Endodermal cell (in vitro differentiated cells): Measurements from ENCODE around the gene ATP6V1G1. TPM values are rescaled to one million over a fixed set of nuclear protein-coding genes. Genes with fewer than 3 reads are reported as not detected.

Source experiments
- DNase-seq: peaks from one replicate; pipeline ENCODE4 v3.0.0-alpha.2; 2017
- H3K27ac ChIP-seq: 2 replicates; pipeline ENCODE4 v1.5.1; 2013; ENCODE audit warnings: mild to moderate bottlenecking, low read depth, low read length, moderate library complexity
- H3K27me3 ChIP-seq: 2 replicates; pipeline ENCODE4 v1.6.1; 2013; ENCODE audit warnings: mild to moderate bottlenecking, low read length, moderate library complexity; ENCODE audit not compliant: insufficient read depth, control insufficient read depth, poor library complexity, severe bottlenecking
- H3K36me3 ChIP-seq: 2 replicates; pipeline ENCODE4 v1.7.0; 2013; ENCODE audit warnings: mild to moderate bottlenecking, low read length, moderate library complexity; ENCODE audit not compliant: control insufficient read depth, insufficient read depth
- H3K4me1 ChIP-seq: one replicate; pipeline ENCODE4 v1.7.0; 2013; ENCODE audit warnings: low read length; ENCODE audit not compliant: control insufficient read depth, insufficient read depth
- H3K4me3 ChIP-seq: 2 replicates; pipeline ENCODE4 v1.5.1; 2013; ENCODE audit warnings: mild to moderate bottlenecking, low read length, moderate library complexity
- H3K9ac ChIP-seq: 2 replicates; pipeline ENCODE4 v1.6.1; 2013; ENCODE audit warnings: mild to moderate bottlenecking, low read length, moderate library complexity; ENCODE audit not compliant: poor library complexity, severe bottlenecking; ENCODE audit errors: extremely low read depth
- H3K9me3 ChIP-seq: 2 replicates; pipeline ENCODE4 v1.6.1; 2013; ENCODE audit warnings: mild to moderate bottlenecking, low read length, moderate library complexity; ENCODE audit not compliant: control insufficient read depth
- H3K27ac Mint-ChIP-seq: 2 replicates; pipeline ENCODE4 v1.8.0; 2020; ENCODE audit warnings: mixed read lengths
- H3K27me3 Mint-ChIP-seq: 2 replicates; pipeline ENCODE4 v1.8.0; 2021; ENCODE audit warnings: mild to moderate bottlenecking, mixed read lengths; ENCODE audit not compliant: insufficient read depth
- H3K36me3 Mint-ChIP-seq: 2 replicates; pipeline ENCODE4 v1.8.0; 2020; ENCODE audit warnings: low read depth, mixed read lengths
- H3K4me1 Mint-ChIP-seq: 2 replicates; pipeline ENCODE4 v1.8.0; 2020; ENCODE audit warnings: mixed read lengths
- H3K4me3 Mint-ChIP-seq: 2 replicates; pipeline ENCODE4 v1.8.0; 2020; ENCODE audit warnings: mild to moderate bottlenecking, moderate library complexity, mixed read lengths
- H3K9me3 Mint-ChIP-seq: 2 replicates; pipeline ENCODE4 v1.8.0; 2020; ENCODE audit warnings: mild to moderate bottlenecking, mixed read lengths
- WGBS, 2 experiments: methylation state at CpG; one replicate each; pipeline versions ENCODE4 v1.1.5 to v1.1.7; 2013; ENCODE audit warnings: missing lambda C conversion rate in 2 of 2, mixed read lengths in 1 of 2; ENCODE audit not compliant: insufficient coverage in 1 of 2, insufficient read length in 1 of 2; 5-methylcytosine and 5-hydroxymethylcytosine counted together
- total RNA-seq, 2 donors: library from RNA; stranded (reverse); fragmentation: NEBNext Ultra II Directional in 1 of 2; extraction: Animal tissue kit (Norgen Biotek cat#: 25700) in 1 of 2; gene quantifications; 2 replicates in 1 of 2; 3 replicates in 1 of 2; pipeline ENCODE4 v1.2.1, GENCODE V29; 2021
- TF ChIP-seq, protein P1 (sequence below): fragments of 200-600 bp; sonication (generic); conservative IDR thresholded peaks from 2 replicates; pipeline ENCODE4 v1.5.0; 2021; ENCODE audit warnings: antibody characterized with exemption, mild to moderate bottlenecking

ATP6V1G1 gene
- total RNA-seq, 2 donors from 2014 or later, result 123 TPM

DNA sequence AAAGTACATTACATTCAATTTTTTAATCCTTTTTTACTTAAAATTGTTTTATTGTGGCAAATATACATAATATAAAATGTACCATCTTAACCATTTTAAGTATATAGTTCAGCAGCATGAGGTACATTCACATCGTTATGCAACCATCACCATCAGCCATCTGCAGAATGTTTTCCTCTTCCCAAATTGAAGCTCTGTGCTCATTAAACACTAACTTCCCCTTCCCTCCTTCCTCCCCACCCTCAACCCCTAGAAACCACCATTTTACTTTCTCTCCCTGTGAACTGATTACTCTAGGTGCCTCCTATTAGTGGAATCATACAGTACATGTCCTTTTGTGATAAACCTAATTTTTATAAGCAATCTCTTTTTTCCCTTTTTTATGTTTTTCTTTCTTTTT lies 54.4 kb downstream of the ATP6V1G1 start:
- H3K27me3 ChIP-seq, result no peaks in the 10 kb centered on the region
- H3K9me3 ChIP-seq, result peaks cover 6% of the 10 kb centered on the region
- no peaks in the 10 kb centered on the region for H3K9me3 Mint-ChIP-seq
- peaks cover 16% of the 10 kb centered on the region for H3K36me3 ChIP-seq
- no peak overlapping the region for H3K4me3 Mint-ChIP-seq
- H3K27ac Mint-ChIP-seq, result no peak overlapping the region
- H3K4me1 Mint-ChIP-seq, result no peaks in the 10 kb centered on the region
- no peaks in the 10 kb centered on the region for H3K27me3 Mint-ChIP-seq
- H3K27ac ChIP-seq, result no peak overlapping the region
- H3K4me3 ChIP-seq, result no peak overlapping the region
- TF ChIP-seq, protein P1, sequence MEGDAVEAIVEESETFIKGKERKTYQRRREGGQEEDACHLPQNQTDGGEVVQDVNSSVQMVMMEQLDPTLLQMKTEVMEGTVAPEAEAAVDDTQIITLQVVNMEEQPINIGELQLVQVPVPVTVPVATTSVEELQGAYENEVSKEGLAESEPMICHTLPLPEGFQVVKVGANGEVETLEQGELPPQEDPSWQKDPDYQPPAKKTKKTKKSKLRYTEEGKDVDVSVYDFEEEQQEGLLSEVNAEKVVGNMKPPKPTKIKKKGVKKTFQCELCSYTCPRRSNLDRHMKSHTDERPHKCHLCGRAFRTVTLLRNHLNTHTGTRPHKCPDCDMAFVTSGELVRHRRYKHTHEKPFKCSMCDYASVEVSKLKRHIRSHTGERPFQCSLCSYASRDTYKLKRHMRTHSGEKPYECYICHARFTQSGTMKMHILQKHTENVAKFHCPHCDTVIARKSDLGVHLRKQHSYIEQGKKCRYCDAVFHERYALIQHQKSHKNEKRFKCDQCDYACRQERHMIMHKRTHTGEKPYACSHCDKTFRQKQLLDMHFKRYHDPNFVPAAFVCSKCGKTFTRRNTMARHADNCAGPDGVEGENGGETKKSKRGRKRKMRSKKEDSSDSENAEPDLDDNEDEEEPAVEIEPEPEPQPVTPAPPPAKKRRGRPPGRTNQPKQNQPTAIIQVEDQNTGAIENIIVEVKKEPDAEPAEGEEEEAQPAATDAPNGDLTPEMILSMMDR, result no peak
- no peak for DNase-seq
- no peaks in the 10 kb centered on the region for H3K4me1 ChIP-seq
- no peak overlapping the region for H3K9ac ChIP-seq
- peaks cover 36% of the 10 kb centered on the region for H3K36me3 Mint-ChIP-seq
- 92 to 100% methylated on average over 1 of the region's 1 CpG for WGBS, 2 experiments

DNA sequence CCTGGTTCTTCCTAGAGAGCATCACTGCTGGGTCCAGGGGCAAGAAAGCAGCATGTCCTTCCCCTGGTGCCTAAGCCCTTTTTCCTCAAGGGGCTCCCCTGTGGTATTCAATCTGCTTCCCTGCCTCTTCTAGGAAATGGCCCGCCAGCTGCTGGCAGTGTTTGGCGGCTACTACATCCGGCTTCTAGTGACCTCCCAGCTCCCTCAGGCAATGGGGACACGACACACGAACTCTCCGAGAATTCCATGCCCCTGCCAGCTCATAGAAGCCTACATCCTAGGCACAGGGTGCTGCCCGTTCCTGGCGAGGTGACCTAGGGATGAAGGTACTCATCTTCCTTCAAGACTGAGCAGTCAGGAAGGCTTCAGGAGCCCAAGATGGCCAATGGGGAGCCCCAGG lies 55.4 kb downstream of the ATP6V1G1 start:
- no peak overlapping the region for H3K27ac ChIP-seq
- H3K4me1 Mint-ChIP-seq, result no peaks in the 10 kb centered on the region
- no peaks in the 10 kb centered on the region for H3K27me3 Mint-ChIP-seq
- H3K27me3 ChIP-seq, result no peaks in the 10 kb centered on the region
- H3K36me3 Mint-ChIP-seq, result peaks cover 38% of the 10 kb centered on the region
- 93 to 94% methylated on average over 8 of the region's 8 CpGs for WGBS, 2 experiments
- no peaks in the 10 kb centered on the region for H3K4me1 ChIP-seq
- DNase-seq, result no peak
- H3K36me3 ChIP-seq, result peaks cover 19% of the 10 kb centered on the region
- peaks cover 13% of the 10 kb centered on the region for H3K9me3 ChIP-seq
- no peak overlapping the region for H3K4me3 Mint-ChIP-seq
- TF ChIP-seq, protein P1, result no peak
- peaks cover 4% of the 10 kb centered on the region for H3K9me3 Mint-ChIP-seq
- no peak overlapping the region for H3K4me3 ChIP-seq
- H3K27ac Mint-ChIP-seq, result no peak overlapping the region
- H3K9ac ChIP-seq, result no peak overlapping the region

DNA sequence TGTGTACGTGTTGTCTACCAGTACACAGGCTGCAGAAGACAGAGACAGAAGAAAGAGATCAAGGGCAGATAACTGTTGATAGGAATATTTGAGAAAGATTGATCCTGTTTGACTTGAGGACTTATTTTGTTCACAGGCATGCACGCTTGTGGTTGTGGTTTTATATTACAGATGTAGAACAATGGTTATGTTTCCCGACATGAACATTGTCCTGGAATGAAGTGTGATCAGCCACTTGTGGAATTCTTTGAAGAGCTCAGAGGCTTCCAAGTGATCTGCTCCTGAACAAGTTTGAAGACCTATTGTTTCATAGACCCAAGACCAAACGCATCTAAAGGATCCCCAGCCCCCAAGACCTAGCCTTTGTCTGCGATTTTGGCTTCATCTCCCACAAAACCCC lies 56.3 kb downstream of the ATP6V1G1 start:
- Histone ChIP-seq H3K4me1 (no peaks in the 10 kb centered on the region), H3K27ac (no peak overlapping the region), H3K9me3 (peaks cover 13% of the 10 kb centered on the region), H3K36me3 (peaks cover 19% of the 10 kb centered on the region), H3K9ac (no peak overlapping the region), H3K4me3 (no peak overlapping the region), H3K27me3 (no peaks in the 10 kb centered on the region)
- Mint-ChIP-seq H3K27ac (no peak overlapping the region), H3K27me3 (no peaks in the 10 kb centered on the region), H3K4me1 (no peaks in the 10 kb centered on the region), H3K36me3 (peaks cover 38% of the 10 kb centered on the region), H3K9me3 (peaks cover 4% of the 10 kb centered on the region), H3K4me3 (no peak overlapping the region)
- no peak for DNase-seq
- TF ChIP-seq, protein P1, result no peak
- WGBS, 2 experiments, result 94 to 95% methylated on average over 4 to 5 of the region's 5 CpGs

Other genes starting within 250 kb of the ATP6V1G1 start
- gene AKNA, start 199.8 kb upstream of the ATP6V1G1 start, total RNA-seq, result 10 to 100 TPM; 12.2 to 15.4 TPM
- gene WHRN, start 82.3 kb upstream of the ATP6V1G1 start, total RNA-seq, result 10 to 100 TPM in 1 of 2 donors, 1 to 10 TPM in 1; 7.0 to 12.8 TPM
- gene TMEM268, start 23.5 kb downstream of the ATP6V1G1 start, total RNA-seq, result 1 to 10 TPM; 6.8 to 8.2 TPM
- not detected for gene TEX53, start 70.0 kb downstream of the ATP6V1G1 start, total RNA-seq
- not detected for gene TEX48, start 94.4 kb downstream of the ATP6V1G1 start, total RNA-seq
- not detected for gene TNFSF15, start 218.3 kb downstream of the ATP6V1G1 start, total RNA-seq